SK-N-SH (cell line): ENCODE data around the gene KRTAP1-4. TPM values are rescaled to one million over a fixed set of nuclear protein-coding genes. Genes with fewer than 3 reads are reported as not detected.

ENCODE experiments used
- CTCF ChIA-PET: fragments of 300-600, 350-600 bp; formaldehyde crosslinking; extraction: SDS; loops from one replicate; lab custom pipeline; 2021; lab: Yijun Ruan, JAX
- POLR2A ChIA-PET: fragments of 350-600 bp; sonication (Branson Sonifier 250); formaldehyde crosslinking; extraction: SDS; loops from one replicate; lab custom pipeline; 2020; ENCODE audit warnings: antibody characterized with exemption, inconsistent platforms; lab: Yijun Ruan, JAX
- DNase-seq: peaks from one replicate; pipeline ENCODE4 v3.0.0; 2012
- H2AFZ ChIP-seq: fragments of 200-600 bp; sonication (generic); 2 replicates; pipeline ENCODE4 v1.8.1; 2016; ENCODE audit warnings: antibody characterized with exemption, mild to moderate bottlenecking, low read depth
- H3F3A ChIP-seq: fragments of 200-600 bp; sonication (generic); replicated peaks from 2 replicates; pipeline ENCODE3; 2016; ENCODE audit warnings: antibody characterized with exemption, mild to moderate bottlenecking; ENCODE audit not compliant: insufficient read depth
- H3K27ac ChIP-seq, 2 experiments: fragments of 200-500 bp in 1 of 2; fragments of 200-600 bp in 1 of 2; sonication (Bioruptor generic) in 1 of 2; sonication (generic), shearing (Covaris generic) in 1 of 2; 2 replicates each; pipeline versions ENCODE4 v1.5.1 to v1.6.1; 2014 to 2016; ENCODE audit warnings: low read depth in 2 of 2, inconsistent platforms in 1 of 2, low read length in 1 of 2, mild to moderate bottlenecking in 1 of 2, mixed read lengths in 1 of 2
- H3K27me3 ChIP-seq: fragments of 200-600 bp; sonication (generic), shearing (Covaris generic); 2 replicates; pipeline ENCODE4 v1.6.1; 2016; ENCODE audit warnings: mixed run types; ENCODE audit not compliant: insufficient read depth
- H3K36me3 ChIP-seq, 2 experiments: fragments of 200-500 bp in 1 of 2; fragments of 200-600 bp in 1 of 2; sonication (Bioruptor generic) in 1 of 2; sonication (generic) in 1 of 2; replicated peaks in 1 of 2; 2 replicates each; pipeline versions ENCODE3 to v1.5.1; 2014 to 2016; ENCODE audit warnings: low read length in 1 of 2, mild to moderate bottlenecking in 1 of 2; ENCODE audit not compliant: insufficient read depth in 2 of 2, control insufficient read depth in 1 of 2
- H3K4me1 ChIP-seq, 2 experiments: fragments of 200-500 bp in 1 of 2; fragments of 200-600 bp in 1 of 2; sonication (Bioruptor generic) in 1 of 2; sonication (generic), shearing (Covaris generic) in 1 of 2; 2 replicates each; pipeline versions ENCODE4 v1.5.1 to v1.6.1; 2014 to 2016; ENCODE audit warnings: low read depth in 1 of 2, low read length in 1 of 2, mixed run types in 1 of 2; ENCODE audit not compliant: insufficient read depth in 2 of 2, control insufficient read depth in 1 of 2
- H3K4me2 ChIP-seq: fragments of 200-600 bp; sonication (generic), shearing (Covaris generic); 2 replicates; pipeline ENCODE4 v1.6.1; 2017; ENCODE audit warnings: mixed run types
- H3K4me3 ChIP-seq, 2 experiments: fragments of 200-500 bp in 1 of 2; fragments of 200-600 bp in 1 of 2; sonication (Bioruptor generic) in 1 of 2; sonication (generic), shearing (Covaris generic) in 1 of 2; 2 replicates each; pipeline versions ENCODE4 v1.5.1 to v1.8.1; 2014 to 2016; ENCODE audit warnings: low read depth in 2 of 2, inconsistent platforms in 1 of 2, low read length in 1 of 2, mild to moderate bottlenecking in 1 of 2, mixed read lengths in 1 of 2, moderate library complexity in 1 of 2
- H3K79me2 ChIP-seq: fragments of 200-600 bp; sonication (generic); 2 replicates; pipeline ENCODE4 v1.8.1; 2017; ENCODE audit warnings: mild to moderate bottlenecking; ENCODE audit not compliant: insufficient read depth
- H3K9ac ChIP-seq: fragments of 200-600 bp; sonication (generic); 2 replicates; pipeline ENCODE4 v1.6.1; 2017; ENCODE audit warnings: mixed run types
- H3K9me2 ChIP-seq: fragments of 200-600 bp; sonication (generic); 2 replicates; pipeline ENCODE4 v1.6.1; 2017; ENCODE audit warnings: mixed run types
- H3K9me3 ChIP-seq: fragments of 200-600 bp; sonication (generic); 2 replicates; pipeline ENCODE4 v1.6.1; 2017; ENCODE audit warnings: mixed run types, mild to moderate bottlenecking, moderate library complexity
- H4K20me1 ChIP-seq: fragments of 200-600 bp; sonication (generic); 2 replicates; pipeline ENCODE4 v1.6.1; 2017; ENCODE audit warnings: mild to moderate bottlenecking, mixed run types; ENCODE audit not compliant: insufficient read depth
- CHD2 ChIP-seq: fragments of 150-350 bp; IDR thresholded peaks from 2 replicates; pipeline ENCODE4 v1.6.1; 2018; ENCODE audit warnings: low read length; ENCODE audit not compliant: partially characterized antibody
- ELF1 ChIP-seq: IDR thresholded peaks from 2 replicates; pipeline ENCODE4 v1.4.0; 2012
- EZH2phosphoT487 ChIP-seq: fragments of 200-600 bp; sonication (generic); IDR thresholded peaks from 2 replicates; pipeline ENCODE4 v1.6.1; 2017; ENCODE audit warnings: low read depth, mixed run types, mild to moderate bottlenecking, antibody characterized with exemption, moderate library complexity, borderline replicate concordance
- FOXJ3 ChIP-seq: sonication (generic); formaldehyde crosslinking; IDR thresholded peaks from 2 replicates; pipeline ENCODE4 v1.5.1; 2020; ENCODE audit warnings: mild to moderate bottlenecking, missing genetic modification reagents
- GABPA ChIP-seq: IDR thresholded peaks from 2 replicates; pipeline ENCODE4 v1.4.0; 2012; ENCODE audit warnings: low read depth, mild to moderate bottlenecking
- JUND ChIP-seq: IDR thresholded peaks from 2 replicates; pipeline ENCODE4 v1.4.0; 2012
- MEF2A ChIP-seq: IDR thresholded peaks from 2 replicates; pipeline ENCODE4 v1.4.0; 2012; ENCODE audit warnings: low read depth, borderline replicate concordance
- MXI1 ChIP-seq: IDR thresholded peaks from 2 replicates; pipeline ENCODE4 v1.6.1; 2012; ENCODE audit warnings: mild to moderate bottlenecking, low read depth, low read length, improper control_type of control experiment
- NFIC ChIP-seq: IDR thresholded peaks from 2 replicates; pipeline ENCODE4 v1.4.0; 2012; ENCODE audit warnings: borderline replicate concordance
- NRF1 ChIP-seq: IDR thresholded peaks from 2 replicates; pipeline ENCODE4 v1.6.1; 2012; ENCODE audit warnings: low read depth, mild to moderate bottlenecking, low read length
- RAD21 ChIP-seq: IDR thresholded peaks from 2 replicates; pipeline ENCODE4 v1.6.1; 2012; ENCODE audit warnings: mild to moderate bottlenecking, low read length
- RCOR1 ChIP-seq: fragments of 150-350 bp; IDR thresholded peaks from 2 replicates; pipeline ENCODE4 v1.6.1; 2017; ENCODE audit warnings: antibody characterized with exemption, low read length
- RFX5 ChIP-seq: IDR thresholded peaks from 2 replicates; pipeline ENCODE4 v1.6.1; 2012; ENCODE audit warnings: mild to moderate bottlenecking, improper control_type of control experiment, low read length
- TAF1 ChIP-seq: IDR thresholded peaks from 2 replicates; pipeline ENCODE4 v1.6.1; 2012; ENCODE audit warnings: low read depth, mild to moderate bottlenecking, low read length, moderate library complexity, borderline replicate concordance
- YY1 ChIP-seq: IDR thresholded peaks from 2 replicates; pipeline ENCODE4 v1.4.0; 2012; ENCODE audit warnings: low read depth, mild to moderate bottlenecking
- WGBS: methylation state at CpG from one replicate; pipeline ENCODE4 v1.1.6; 2017; ENCODE audit warnings: low lambda C conversion rate; 5-methylcytosine and 5-hydroxymethylcytosine counted together
- polyA plus RNA-seq, 3 experiments: library from polyadenylated mRNA; depleted of rRNA; stranded (reverse); fragments of >200 nt; gene quantifications; 2 replicates each; pipeline ENCODE4 v1.2.3, GENCODE V29; 2012
- TF ChIP-seq, protein P1 (sequence below): fragments of 150-350 bp; IDR thresholded peaks from 2 replicates; pipeline ENCODE4 v1.6.1; 2017; ENCODE audit warnings: antibody characterized with exemption, low read length, low read depth, borderline replicate concordance
- TF ChIP-seq, protein P2 (sequence below): fragments of 150-350 bp; IDR thresholded peaks from 2 replicates; pipeline ENCODE4 v1.6.1; 2016; ENCODE audit warnings: mild to moderate bottlenecking, low read depth, low read length
- TF ChIP-seq, protein P3 (sequence below): IDR thresholded peaks from 2 replicates; pipeline ENCODE4 v1.4.0; 2012; ENCODE audit warnings: low read depth, borderline replicate concordance
- TF ChIP-seq, protein P4 (sequence below): IDR thresholded peaks from 2 replicates; pipeline ENCODE4 v1.4.0; 2012; ENCODE audit warnings: low read depth, borderline replicate concordance
- TF ChIP-seq, protein P5 (sequence below): fragments of 200-600 bp; sonication (generic); IDR thresholded peaks from 2 replicates; pipeline ENCODE4 v1.6.1; 2017; ENCODE audit warnings: antibody characterized with exemption, mild to moderate bottlenecking, moderate library complexity

The KRTAP1-4 gene
- polyA plus RNA-seq, 1 of the 3 experiments (the other 2 are of a cell fraction) = not detected

DNA sequence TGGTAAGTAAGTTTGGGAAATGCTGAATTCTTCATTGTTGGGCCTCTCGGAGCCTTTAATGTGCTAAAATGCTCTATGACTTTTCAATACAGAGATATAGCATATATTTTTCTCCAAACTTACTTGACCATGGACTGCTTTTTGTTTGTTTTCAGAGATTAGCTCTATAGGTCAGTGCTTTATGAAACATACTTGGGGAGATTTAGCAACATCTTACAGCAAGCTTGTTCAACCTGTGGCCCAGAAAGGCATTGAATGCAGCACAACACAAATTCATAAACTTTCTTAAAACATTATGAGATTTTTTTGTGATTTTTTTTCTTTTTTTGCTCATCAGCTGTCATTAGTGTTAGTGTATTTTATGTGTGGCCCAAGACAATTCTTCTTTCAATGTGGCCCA lies 20.1 kb downstream of the KRTAP1-4 start:
- Histone ChIP-seq H3F3A (no peaks in the 10 kb centered on the region), H3K9ac (no peak overlapping the region), H3K27ac (no peak overlapping the region), H2AFZ (no peak overlapping the region), H3K4me3 (no peak overlapping the region), H3K4me2 (no peak overlapping the region), H3K36me3 (no peaks in the 10 kb centered on the region), H3K9me2 (no peaks in the 10 kb centered on the region), H3K9me3 (no peaks in the 10 kb centered on the region), H3K79me2 (no peaks in the 10 kb centered on the region), H4K20me1 (no peaks in the 10 kb centered on the region), H3K4me1 (no peaks in the 10 kb centered on the region), H3K27me3 (peaks cover 31% of the 10 kb centered on the region; the same call in 1 of the 2 replicates)
- ChIA-PET CTCF (interaction anchor here (0.6 kb wide), 1 partner anchor 73 kb away, joined by 3 read pairs; no protein-coding TSS in a partner anchor), POLR2A (no interaction called here)
- WGBS = 6% methylated on average over 1 of the region's 1 CpG
- TF ChIP-seq RAD21 = no peak
- no peak for TF ChIP-seq ELF1
- TF ChIP-seq GABPA = no peak
- no peak for TF ChIP-seq MXI1
- TF ChIP-seq RFX5 = no peak
- no peak for TF ChIP-seq FOXJ3
- TF ChIP-seq MEF2A = no peak
- TF ChIP-seq, protein P1, sequence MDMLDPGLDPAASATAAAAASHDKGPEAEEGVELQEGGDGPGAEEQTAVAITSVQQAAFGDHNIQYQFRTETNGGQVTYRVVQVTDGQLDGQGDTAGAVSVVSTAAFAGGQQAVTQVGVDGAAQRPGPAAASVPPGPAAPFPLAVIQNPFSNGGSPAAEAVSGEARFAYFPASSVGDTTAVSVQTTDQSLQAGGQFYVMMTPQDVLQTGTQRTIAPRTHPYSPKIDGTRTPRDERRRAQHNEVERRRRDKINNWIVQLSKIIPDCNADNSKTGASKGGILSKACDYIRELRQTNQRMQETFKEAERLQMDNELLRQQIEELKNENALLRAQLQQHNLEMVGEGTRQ = no peak
- no peak for DNase-seq

- 3% methylated on average over 4 of the region's 4 CpGs for WGBS
- POLR2A ChIA-PET = no interaction called here
- no peak overlapping the region for H3K4me2 ChIP-seq
Measured at GRCh38 chr17:41009301-41009760, 20.7 kb downstream of the KRTAP1-4 start.

More at GRCh38 chr17:41009301-41009760, 20.7 kb downstream of the KRTAP1-4 start:
- Histone ChIP-seq H3K36me3 (no peaks in the 10 kb centered on the region), H3K4me3 (no peak overlapping the region), H3K4me1 (no peaks in the 10 kb centered on the region), H4K20me1 (no peaks in the 10 kb centered on the region), H3K9ac (no peak overlapping the region), H3K9me2 (no peaks in the 10 kb centered on the region), H3F3A (no peaks in the 10 kb centered on the region), H3K27ac (no peak overlapping the region), H3K27me3 (peaks cover 30% of the 10 kb centered on the region; the same call in 1 of the 2 replicates), H3K79me2 (no peaks in the 10 kb centered on the region), H3K9me3 (no peaks in the 10 kb centered on the region), H2AFZ (no peak overlapping the region)
- TF ChIP-seq RAD21 (no peak), NRF1 (no peak), YY1 (no peak), MEF2A (no peak), TAF1 (no peak), CHD2 (no peak), EZH2phosphoT487 (no peak), NFIC (no peak), JUND (no peak), RCOR1 (no peak)
- TF ChIP-seq, protein P2, sequence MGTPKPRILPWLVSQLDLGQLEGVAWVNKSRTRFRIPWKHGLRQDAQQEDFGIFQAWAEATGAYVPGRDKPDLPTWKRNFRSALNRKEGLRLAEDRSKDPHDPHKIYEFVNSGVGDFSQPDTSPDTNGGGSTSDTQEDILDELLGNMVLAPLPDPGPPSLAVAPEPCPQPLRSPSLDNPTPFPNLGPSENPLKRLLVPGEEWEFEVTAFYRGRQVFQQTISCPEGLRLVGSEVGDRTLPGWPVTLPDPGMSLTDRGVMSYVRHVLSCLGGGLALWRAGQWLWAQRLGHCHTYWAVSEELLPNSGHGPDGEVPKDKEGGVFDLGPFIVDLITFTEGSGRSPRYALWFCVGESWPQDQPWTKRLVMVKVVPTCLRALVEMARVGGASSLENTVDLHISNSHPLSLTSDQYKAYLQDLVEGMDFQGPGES = no peak
- TF ChIP-seq, protein P3, sequence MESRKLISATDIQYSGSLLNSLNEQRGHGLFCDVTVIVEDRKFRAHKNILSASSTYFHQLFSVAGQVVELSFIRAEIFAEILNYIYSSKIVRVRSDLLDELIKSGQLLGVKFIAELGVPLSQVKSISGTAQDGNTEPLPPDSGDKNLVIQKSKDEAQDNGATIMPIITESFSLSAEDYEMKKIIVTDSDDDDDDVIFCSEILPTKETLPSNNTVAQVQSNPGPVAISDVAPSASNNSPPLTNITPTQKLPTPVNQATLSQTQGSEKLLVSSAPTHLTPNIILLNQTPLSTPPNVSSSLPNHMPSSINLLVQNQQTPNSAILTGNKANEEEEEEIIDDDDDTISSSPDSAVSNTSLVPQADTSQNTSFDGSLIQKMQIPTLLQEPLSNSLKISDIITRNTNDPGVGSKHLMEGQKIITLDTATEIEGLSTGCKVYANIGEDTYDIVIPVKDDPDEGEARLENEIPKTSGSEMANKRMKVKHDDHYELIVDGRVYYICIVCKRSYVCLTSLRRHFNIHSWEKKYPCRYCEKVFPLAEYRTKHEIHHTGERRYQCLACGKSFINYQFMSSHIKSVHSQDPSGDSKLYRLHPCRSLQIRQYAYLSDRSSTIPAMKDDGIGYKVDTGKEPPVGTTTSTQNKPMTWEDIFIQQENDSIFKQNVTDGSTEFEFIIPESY = no peak
- TF ChIP-seq, protein P4, sequence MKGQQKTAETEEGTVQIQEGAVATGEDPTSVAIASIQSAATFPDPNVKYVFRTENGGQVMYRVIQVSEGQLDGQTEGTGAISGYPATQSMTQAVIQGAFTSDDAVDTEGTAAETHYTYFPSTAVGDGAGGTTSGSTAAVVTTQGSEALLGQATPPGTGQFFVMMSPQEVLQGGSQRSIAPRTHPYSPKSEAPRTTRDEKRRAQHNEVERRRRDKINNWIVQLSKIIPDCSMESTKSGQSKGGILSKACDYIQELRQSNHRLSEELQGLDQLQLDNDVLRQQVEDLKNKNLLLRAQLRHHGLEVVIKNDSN = no peak
- TF ChIP-seq, protein P5, sequence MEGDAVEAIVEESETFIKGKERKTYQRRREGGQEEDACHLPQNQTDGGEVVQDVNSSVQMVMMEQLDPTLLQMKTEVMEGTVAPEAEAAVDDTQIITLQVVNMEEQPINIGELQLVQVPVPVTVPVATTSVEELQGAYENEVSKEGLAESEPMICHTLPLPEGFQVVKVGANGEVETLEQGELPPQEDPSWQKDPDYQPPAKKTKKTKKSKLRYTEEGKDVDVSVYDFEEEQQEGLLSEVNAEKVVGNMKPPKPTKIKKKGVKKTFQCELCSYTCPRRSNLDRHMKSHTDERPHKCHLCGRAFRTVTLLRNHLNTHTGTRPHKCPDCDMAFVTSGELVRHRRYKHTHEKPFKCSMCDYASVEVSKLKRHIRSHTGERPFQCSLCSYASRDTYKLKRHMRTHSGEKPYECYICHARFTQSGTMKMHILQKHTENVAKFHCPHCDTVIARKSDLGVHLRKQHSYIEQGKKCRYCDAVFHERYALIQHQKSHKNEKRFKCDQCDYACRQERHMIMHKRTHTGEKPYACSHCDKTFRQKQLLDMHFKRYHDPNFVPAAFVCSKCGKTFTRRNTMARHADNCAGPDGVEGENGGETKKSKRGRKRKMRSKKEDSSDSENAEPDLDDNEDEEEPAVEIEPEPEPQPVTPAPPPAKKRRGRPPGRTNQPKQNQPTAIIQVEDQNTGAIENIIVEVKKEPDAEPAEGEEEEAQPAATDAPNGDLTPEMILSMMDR = no peak
- DNase-seq = no peak
- CTCF ChIA-PET = interaction anchor here (0.6 kb wide), 1 partner anchor 73 kb away, joined by 3 read pairs; no protein-coding TSS in a partner anchor
